ENCODE data around the gene SELE.

DNA sequence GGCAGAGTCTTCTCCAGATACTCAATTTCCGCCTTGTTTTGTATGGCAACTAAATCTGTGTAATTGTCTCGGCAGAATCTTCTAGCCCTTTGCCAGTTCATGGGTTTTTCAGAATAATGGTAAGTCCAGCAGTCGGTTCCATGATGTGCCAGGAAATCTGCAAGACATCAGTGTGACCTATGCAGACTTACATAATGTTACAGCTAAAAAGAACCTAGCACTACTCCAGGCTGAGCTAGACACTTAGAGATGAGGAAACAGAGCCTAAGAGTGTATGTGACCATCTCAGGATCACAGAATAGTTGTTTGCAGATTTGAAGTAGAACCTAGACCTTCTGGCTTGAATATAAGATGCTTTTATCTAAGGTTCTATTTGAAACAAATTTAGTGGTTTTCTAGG is 25.2 kb downstream of the SELE start:
- TF ChIP-seq POLR2A (IDR thresholded peaks at IDR 0.05): no peak
- TF ChIP-seq, protein P1, sequence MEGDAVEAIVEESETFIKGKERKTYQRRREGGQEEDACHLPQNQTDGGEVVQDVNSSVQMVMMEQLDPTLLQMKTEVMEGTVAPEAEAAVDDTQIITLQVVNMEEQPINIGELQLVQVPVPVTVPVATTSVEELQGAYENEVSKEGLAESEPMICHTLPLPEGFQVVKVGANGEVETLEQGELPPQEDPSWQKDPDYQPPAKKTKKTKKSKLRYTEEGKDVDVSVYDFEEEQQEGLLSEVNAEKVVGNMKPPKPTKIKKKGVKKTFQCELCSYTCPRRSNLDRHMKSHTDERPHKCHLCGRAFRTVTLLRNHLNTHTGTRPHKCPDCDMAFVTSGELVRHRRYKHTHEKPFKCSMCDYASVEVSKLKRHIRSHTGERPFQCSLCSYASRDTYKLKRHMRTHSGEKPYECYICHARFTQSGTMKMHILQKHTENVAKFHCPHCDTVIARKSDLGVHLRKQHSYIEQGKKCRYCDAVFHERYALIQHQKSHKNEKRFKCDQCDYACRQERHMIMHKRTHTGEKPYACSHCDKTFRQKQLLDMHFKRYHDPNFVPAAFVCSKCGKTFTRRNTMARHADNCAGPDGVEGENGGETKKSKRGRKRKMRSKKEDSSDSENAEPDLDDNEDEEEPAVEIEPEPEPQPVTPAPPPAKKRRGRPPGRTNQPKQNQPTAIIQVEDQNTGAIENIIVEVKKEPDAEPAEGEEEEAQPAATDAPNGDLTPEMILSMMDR (IDR thresholded peaks at IDR 0.05): no peak
